Measurements from ENCODE around the gene KCNJ16.

DNA sequence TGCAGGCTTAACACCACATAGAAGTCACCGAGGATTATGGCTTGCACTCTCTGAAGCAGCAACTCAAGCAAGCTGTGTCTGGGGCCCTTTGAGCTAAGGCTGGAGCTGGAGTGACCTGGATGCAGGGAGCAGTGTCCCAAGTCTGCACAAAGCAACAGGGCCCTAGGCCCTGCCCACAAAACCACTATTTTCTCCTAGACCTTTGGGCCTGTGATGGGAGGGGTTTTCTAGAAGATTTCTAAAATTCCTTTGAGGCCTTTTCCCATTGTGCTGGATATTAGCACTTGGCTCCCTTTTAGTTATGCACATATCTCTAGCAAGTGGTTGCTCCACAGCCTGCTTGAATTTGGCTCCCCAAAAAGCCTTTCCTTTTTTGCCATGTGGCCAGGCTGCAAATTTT, 44.5 kb downstream of the KCNJ16 start:
- TF ChIP-seq CTCF (IDR thresholded peaks at IDR 0.05), result no peak
- no peak for TF ChIP-seq POLR2A (IDR thresholded peaks at IDR 0.05)
